ENCODE data around the gene HMOX1. TPM values are rescaled to one million over a fixed set of nuclear protein-coding genes. Genes with fewer than 3 reads are reported as not detected.

Gene HMOX1
- polyA plus RNA-seq, 1 donor from 2014 or later, result not detected

DNA sequence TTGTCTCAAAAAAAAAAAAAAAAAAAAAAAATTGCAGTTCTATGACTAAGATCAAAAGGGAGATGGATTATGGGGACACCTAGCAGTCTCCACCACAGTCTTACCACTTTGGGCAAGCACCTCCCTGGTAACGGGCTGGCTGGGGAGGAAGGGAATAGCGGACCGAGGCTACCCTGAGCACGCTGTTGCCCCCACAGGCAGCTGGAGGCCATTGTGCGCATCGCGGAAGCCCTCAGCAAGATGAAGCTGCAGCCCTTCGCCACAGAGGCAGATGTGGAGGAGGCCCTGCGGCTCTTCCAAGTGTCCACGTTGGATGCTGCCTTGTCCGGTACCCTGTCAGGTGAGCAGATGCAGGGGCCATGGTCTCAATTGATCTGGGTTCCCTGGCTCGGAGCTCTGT, 40.2 kb downstream of the HMOX1 start:
- no peak for TF ChIP-seq TAF1 (IDR thresholded peaks at IDR 0.05; ENCODE audit: low read depth)
- TF ChIP-seq CTCF (IDR thresholded peaks at IDR 0.05; ENCODE audit: poor library complexity, severe bottlenecking), result no peak
- no peak for TF ChIP-seq POLR2AphosphoS5 (IDR thresholded peaks at IDR 0.05)
- no peak for TF ChIP-seq EP300 (conservative IDR thresholded peaks at IDR 0.05; ENCODE audit: poor library complexity, severe bottlenecking)
- TF ChIP-seq SMC3 (conservative IDR thresholded peaks at IDR 0.05; ENCODE audit: poor library complexity), result no peak
- TF ChIP-seq MXI1 (conservative IDR thresholded peaks at IDR 0.05; ENCODE audit: poor library complexity, severe bottlenecking), result no peak
- TF ChIP-seq, protein P1, sequence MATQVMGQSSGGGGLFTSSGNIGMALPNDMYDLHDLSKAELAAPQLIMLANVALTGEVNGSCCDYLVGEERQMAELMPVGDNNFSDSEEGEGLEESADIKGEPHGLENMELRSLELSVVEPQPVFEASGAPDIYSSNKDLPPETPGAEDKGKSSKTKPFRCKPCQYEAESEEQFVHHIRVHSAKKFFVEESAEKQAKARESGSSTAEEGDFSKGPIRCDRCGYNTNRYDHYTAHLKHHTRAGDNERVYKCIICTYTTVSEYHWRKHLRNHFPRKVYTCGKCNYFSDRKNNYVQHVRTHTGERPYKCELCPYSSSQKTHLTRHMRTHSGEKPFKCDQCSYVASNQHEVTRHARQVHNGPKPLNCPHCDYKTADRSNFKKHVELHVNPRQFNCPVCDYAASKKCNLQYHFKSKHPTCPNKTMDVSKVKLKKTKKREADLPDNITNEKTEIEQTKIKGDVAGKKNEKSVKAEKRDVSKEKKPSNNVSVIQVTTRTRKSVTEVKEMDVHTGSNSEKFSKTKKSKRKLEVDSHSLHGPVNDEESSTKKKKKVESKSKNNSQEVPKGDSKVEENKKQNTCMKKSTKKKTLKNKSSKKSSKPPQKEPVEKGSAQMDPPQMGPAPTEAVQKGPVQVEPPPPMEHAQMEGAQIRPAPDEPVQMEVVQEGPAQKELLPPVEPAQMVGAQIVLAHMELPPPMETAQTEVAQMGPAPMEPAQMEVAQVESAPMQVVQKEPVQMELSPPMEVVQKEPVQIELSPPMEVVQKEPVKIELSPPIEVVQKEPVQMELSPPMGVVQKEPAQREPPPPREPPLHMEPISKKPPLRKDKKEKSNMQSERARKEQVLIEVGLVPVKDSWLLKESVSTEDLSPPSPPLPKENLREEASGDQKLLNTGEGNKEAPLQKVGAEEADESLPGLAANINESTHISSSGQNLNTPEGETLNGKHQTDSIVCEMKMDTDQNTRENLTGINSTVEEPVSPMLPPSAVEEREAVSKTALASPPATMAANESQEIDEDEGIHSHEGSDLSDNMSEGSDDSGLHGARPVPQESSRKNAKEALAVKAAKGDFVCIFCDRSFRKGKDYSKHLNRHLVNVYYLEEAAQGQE (IDR thresholded peaks at IDR 0.05; ENCODE audit: borderline replicate concordance), result no peak
- no peak for TF ChIP-seq RAD21 (conservative IDR thresholded peaks at IDR 0.05)
- no peak for TF ChIP-seq EZH2 (IDR thresholded peaks at IDR 0.05; ENCODE audit: borderline replicate concordance, insufficient read depth, low read length, poor library complexity, severe bottlenecking)
- H3K36me3 ChIP-seq (ENCODE audit: insufficient read depth, low read length), result no peaks in the 10 kb centered on the region

DNA sequence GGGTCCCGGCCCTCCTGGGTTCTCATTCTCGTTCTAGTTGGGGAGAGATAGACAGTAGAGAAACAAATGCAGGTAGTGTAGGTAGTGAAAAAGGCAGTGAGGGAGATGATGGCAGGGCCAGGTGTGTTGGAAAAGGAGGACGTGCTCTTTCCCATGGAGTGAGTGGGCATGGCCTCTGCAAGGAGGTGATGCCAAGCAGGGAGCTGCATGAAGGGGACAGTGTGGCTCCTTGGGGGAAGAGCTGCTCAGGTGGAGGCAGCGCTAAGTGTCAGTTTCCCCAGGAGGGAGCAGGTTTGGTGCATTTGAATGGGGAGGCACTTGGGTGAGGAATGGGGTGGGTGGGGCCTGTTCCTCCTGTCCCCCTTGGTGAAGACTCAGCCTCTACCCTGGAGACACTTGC, 41.2 kb downstream of the HMOX1 start:
- Histone ChIP-seq H4K20me1 (ENCODE audit: insufficient read depth) (no peaks in the 10 kb centered on the region), H3K9me3 (ENCODE audit: low read length) (no peaks in the 10 kb centered on the region), H3F3A (ENCODE audit: insufficient read depth, low read length, poor library complexity, severe bottlenecking) (no peaks in the 10 kb centered on the region), H3K27ac (ENCODE audit: low read length) (no peak overlapping the region), H3K9me2 (ENCODE audit: insufficient read depth, low read length) (no peaks in the 10 kb centered on the region), H3K4me3 (ENCODE audit: low read length) (no peak overlapping the region), H2AFZ (ENCODE audit: low read depth, low read length) (no peak overlapping the region), H3K9ac (ENCODE audit: low read length) (no peak overlapping the region), H3K36me3 (ENCODE audit: insufficient read depth, low read length) (no peaks in the 10 kb centered on the region), H3K27me3 (ENCODE audit: insufficient read depth, low read depth, low read length) (no peaks in the 10 kb centered on the region), H3K79me2 (replicated peaks; ENCODE audit: insufficient read depth, low read length) (no peaks in the 10 kb centered on the region), H3K4me2 (ENCODE audit: low read length) (no peak overlapping the region)
- TF ChIP-seq TAF1 (IDR thresholded peaks at IDR 0.05; ENCODE audit: low read depth), result no peak
- TF ChIP-seq SMC3 (conservative IDR thresholded peaks at IDR 0.05; ENCODE audit: poor library complexity), result no peak
- TF ChIP-seq, protein P1 (IDR thresholded peaks at IDR 0.05; ENCODE audit: borderline replicate concordance), result no peak
- TF ChIP-seq MXI1 (conservative IDR thresholded peaks at IDR 0.05; ENCODE audit: poor library complexity, severe bottlenecking), result no peak
- no peak for TF ChIP-seq EP300 (conservative IDR thresholded peaks at IDR 0.05; ENCODE audit: poor library complexity, severe bottlenecking)
- no peak for TF ChIP-seq POLR2AphosphoS5 (IDR thresholded peaks at IDR 0.05)
- TF ChIP-seq CTCF (IDR thresholded peaks at IDR 0.05; ENCODE audit: poor library complexity, severe bottlenecking), result no peak
- TF ChIP-seq EZH2 (IDR thresholded peaks at IDR 0.05; ENCODE audit: borderline replicate concordance, insufficient read depth, low read length, poor library complexity, severe bottlenecking), result no peak
- no peak for TF ChIP-seq RAD21 (conservative IDR thresholded peaks at IDR 0.05)

More for the DNA sequence above, 40.2 kb downstream of the HMOX1 start:
- no peak overlapping the region for H3K4me2 ChIP-seq (ENCODE audit: low read length)
- H3K79me2 ChIP-seq (replicated peaks; ENCODE audit: insufficient read depth, low read length), result no peaks in the 10 kb centered on the region
- H3K27ac ChIP-seq (ENCODE audit: low read length), result no peak overlapping the region
- H3K27me3 ChIP-seq (ENCODE audit: insufficient read depth, low read depth, low read length), result no peaks in the 10 kb centered on the region
- H3F3A ChIP-seq (ENCODE audit: insufficient read depth, low read length, poor library complexity, severe bottlenecking), result no peaks in the 10 kb centered on the region
- no peaks in the 10 kb centered on the region for H4K20me1 ChIP-seq (ENCODE audit: insufficient read depth)
- no peaks in the 10 kb centered on the region for H3K9me2 ChIP-seq (ENCODE audit: insufficient read depth, low read length)
- H3K9ac ChIP-seq (ENCODE audit: low read length), result no peak overlapping the region
- no peak overlapping the region for H3K4me3 ChIP-seq (ENCODE audit: low read length)
- no peak overlapping the region for H2AFZ ChIP-seq (ENCODE audit: low read depth, low read length)
- no peaks in the 10 kb centered on the region for H3K9me3 ChIP-seq (ENCODE audit: low read length)
